MM.1S (cell line): ENCODE data around the gene GALP.

ENCODE experiments used
- EZH2 ChIP-seq: fragments of 300-600 bp; sonication (generic); optimal IDR thresholded peaks from 2 replicates; pipeline ENCODE3; 2017; ENCODE audit warnings: low read depth, mild to moderate bottlenecking, antibody characterized with exemption, low read length, mixed read lengths
- TF ChIP-seq, protein P1 (sequence below): fragments of 300-600 bp; sonication (generic); IDR thresholded peaks from 2 replicates; pipeline ENCODE4 v1.5.1; 2016; ENCODE audit warnings: antibody characterized with exemption, low read length, mixed read lengths

DNA sequence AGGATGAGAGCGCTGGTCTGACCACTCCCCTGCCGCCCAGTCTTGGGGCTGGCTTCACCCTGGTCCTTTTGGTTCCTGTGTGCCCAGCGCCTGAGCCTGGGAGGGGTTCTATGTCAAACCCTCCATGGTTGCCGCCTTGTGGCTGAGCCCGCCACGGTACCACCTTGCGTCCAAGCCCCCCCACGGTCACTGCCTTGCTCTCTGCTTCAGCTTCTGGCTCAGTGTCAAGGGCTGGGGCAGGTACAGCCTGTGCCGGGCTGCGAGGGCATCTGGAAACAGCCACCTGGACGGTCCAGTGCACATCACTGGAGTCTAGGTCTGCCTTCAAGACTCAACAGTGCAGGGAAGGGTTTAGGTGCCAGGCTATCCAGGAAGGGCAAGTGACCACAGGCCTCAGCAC, 14.3 kb upstream of the GALP start:
- TF ChIP-seq, protein P1, sequence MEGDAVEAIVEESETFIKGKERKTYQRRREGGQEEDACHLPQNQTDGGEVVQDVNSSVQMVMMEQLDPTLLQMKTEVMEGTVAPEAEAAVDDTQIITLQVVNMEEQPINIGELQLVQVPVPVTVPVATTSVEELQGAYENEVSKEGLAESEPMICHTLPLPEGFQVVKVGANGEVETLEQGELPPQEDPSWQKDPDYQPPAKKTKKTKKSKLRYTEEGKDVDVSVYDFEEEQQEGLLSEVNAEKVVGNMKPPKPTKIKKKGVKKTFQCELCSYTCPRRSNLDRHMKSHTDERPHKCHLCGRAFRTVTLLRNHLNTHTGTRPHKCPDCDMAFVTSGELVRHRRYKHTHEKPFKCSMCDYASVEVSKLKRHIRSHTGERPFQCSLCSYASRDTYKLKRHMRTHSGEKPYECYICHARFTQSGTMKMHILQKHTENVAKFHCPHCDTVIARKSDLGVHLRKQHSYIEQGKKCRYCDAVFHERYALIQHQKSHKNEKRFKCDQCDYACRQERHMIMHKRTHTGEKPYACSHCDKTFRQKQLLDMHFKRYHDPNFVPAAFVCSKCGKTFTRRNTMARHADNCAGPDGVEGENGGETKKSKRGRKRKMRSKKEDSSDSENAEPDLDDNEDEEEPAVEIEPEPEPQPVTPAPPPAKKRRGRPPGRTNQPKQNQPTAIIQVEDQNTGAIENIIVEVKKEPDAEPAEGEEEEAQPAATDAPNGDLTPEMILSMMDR: no peak
- no peak for TF ChIP-seq EZH2
